HepG2 (cell line): ENCODE measurements around the gene SPINK9. TPM values are rescaled to one million over a fixed set of nuclear protein-coding genes. Genes with fewer than 3 reads are reported as not detected.
A peak's percentile ranks its signal among the peaks of the same experiment; 100 is the strongest.

Experiments
- CERS6 ChIP-seq: sonication (generic); formaldehyde crosslinking; IDR thresholded peaks from 2 replicates; pipeline ENCODE4 v1.5.0; 2020; ENCODE audit warnings: missing genetic modification reagents
- CHCHD3 ChIP-seq: sonication (generic); formaldehyde crosslinking; IDR thresholded peaks from 2 replicates; pipeline ENCODE4 v1.8.0; 2022; ENCODE audit warnings: mild to moderate bottlenecking, missing genetic modification reagents, moderate library complexity
- DR1 ChIP-seq: sonication (generic); formaldehyde crosslinking; IDR thresholded peaks from 2 replicates; pipeline ENCODE4 v1.8.0; 2021; ENCODE audit warnings: mild to moderate bottlenecking, missing genetic modification reagents, inconsistent platforms
- EZH2 ChIP-seq: conservative IDR thresholded peaks from 2 replicates; pipeline ENCODE4 v1.6.1; 2012; ENCODE audit warnings: mild to moderate bottlenecking, low read depth, low read length, moderate library complexity
- HMG20B ChIP-seq: conservative IDR thresholded peaks from 2 replicates; pipeline ENCODE4 v1.6.1; 2016; ENCODE audit warnings: missing genetic modification reagents, missing compliant biosample characterization
- HNF4G ChIP-seq, 2 experiments: sonication (generic) in 1 of 2; formaldehyde crosslinking in 1 of 2; IDR thresholded peaks; 2 replicates each; pipeline versions ENCODE4 v1.4.0 to v1.6.1; 2011 to 2020; ENCODE audit warnings: borderline replicate concordance in 2 of 2, low read depth in 2 of 2, mild to moderate bottlenecking in 2 of 2, low read length in 1 of 2, missing genetic modification reagents in 1 of 2, moderate library complexity in 1 of 2
- HOXA9 ChIP-seq: sonication (generic); formaldehyde crosslinking; IDR thresholded peaks from 2 replicates; pipeline ENCODE4 v1.8.1; 2022; ENCODE audit warnings: missing genetic modification reagents, mild to moderate bottlenecking, moderate library complexity, borderline replicate concordance
- NFIC ChIP-seq: IDR thresholded peaks from 2 replicates; pipeline ENCODE4 v1.6.1; 2012; ENCODE audit warnings: mild to moderate bottlenecking, low read length, inconsistent platforms
- NR2F6 ChIP-seq, 2 experiments: IDR thresholded peaks; 2 replicates each; pipeline ENCODE4 v1.6.1; 2016; ENCODE audit warnings: antibody characterized with exemption in 1 of 2, mild to moderate bottlenecking in 1 of 2
- RBM39 ChIP-seq: fragments of 200-400 bp; formaldehyde crosslinking; IDR thresholded peaks from one replicate; pipeline ENCODE4 v1.6.1; 2018; ENCODE audit warnings: antibody characterized with exemption, mild to moderate bottlenecking, low read depth, low read length; ENCODE audit not compliant: poor library complexity, severe bottlenecking
- SMAD1 ChIP-seq: sonication (generic); formaldehyde crosslinking; IDR thresholded peaks from 2 replicates; pipeline ENCODE4 v1.4.0; 2020; ENCODE audit warnings: missing genetic modification reagents, low read depth, mild to moderate bottlenecking, borderline replicate concordance
- THAP11 ChIP-seq: IDR thresholded peaks from 2 replicates; pipeline ENCODE4 v1.6.1; 2016; ENCODE audit warnings: missing biosample characterization, missing genetic modification reagents
- ZNF281 ChIP-seq: sonication (generic); formaldehyde crosslinking; IDR thresholded peaks from 2 replicates; pipeline ENCODE4 v1.4.0; 2020; ENCODE audit warnings: missing genetic modification reagents, borderline replicate concordance
- ZNF430 ChIP-seq: sonication (generic); formaldehyde crosslinking; IDR thresholded peaks from 2 replicates; pipeline ENCODE4 v1.9.0; 2021; ENCODE audit warnings: mild to moderate bottlenecking, missing genetic modification reagents
- ZNF446 ChIP-seq: sonication (generic); formaldehyde crosslinking; IDR thresholded peaks from 2 replicates; pipeline ENCODE4 v1.5.0; 2020; ENCODE audit warnings: mild to moderate bottlenecking, missing genetic modification reagents
- ZNF549 ChIP-seq: sonication (generic); formaldehyde crosslinking; IDR thresholded peaks from 2 replicates; pipeline ENCODE4 v1.5.0; 2020; ENCODE audit warnings: missing genetic modification reagents
- ZNF850 ChIP-seq: sonication (generic); formaldehyde crosslinking; conservative IDR thresholded peaks from 2 replicates; pipeline ENCODE4 v1.9.0; 2021; ENCODE audit warnings: mild to moderate bottlenecking, missing genetic modification reagents
- polyA plus RNA-seq, 8 experiments: library from polyadenylated mRNA; depleted of rRNA in 3 of 8; stranded (reverse) in 7 of 8; unstranded in 1 of 8; fragments of >200 nt; fragmentation: Illumina TruSeq in 4 of 8; extraction: Trizol in 4 of 8; gene quantifications; 2 replicates each; pipeline versions ENCODE4 v1.2.1 to v1.2.3, GENCODE V29; 2011 to 2016; ENCODE audit warnings: low read depth in 4 of 8, missing spikeins in 1 of 8, mixed read lengths in 1 of 8; ENCODE audit not compliant: insufficient read depth in 1 of 8
- total RNA-seq, 5 experiments: library from RNA; depleted of rRNA; stranded (reverse); fragments of >200 nt; fragmentation: Illumina TruSeq; extraction: Trizol; gene quantifications; 2 replicates each; pipeline ENCODE4 v1.2.3, GENCODE V29; 2016; ENCODE audit warnings: low read depth in 1 of 5
- TF ChIP-seq, protein P1 (sequence below), 2 experiments: sonication (generic) in 1 of 2; formaldehyde crosslinking in 1 of 2; IDR thresholded peaks; 2 replicates each; pipeline versions ENCODE4 v1.5.1 to v1.6.1; 2011 to 2020; ENCODE audit warnings: borderline replicate concordance in 1 of 2, low read depth in 1 of 2, low read length in 1 of 2, mild to moderate bottlenecking in 1 of 2, missing genetic modification reagents in 1 of 2, moderate library complexity in 1 of 2
- TF ChIP-seq, protein P2 (sequence below): IDR thresholded peaks from 2 replicates; pipeline ENCODE4 v1.6.1; 2016; ENCODE audit warnings: missing compliant biosample characterization, missing genetic modification reagents, borderline replicate concordance

SPINK9 gene
- total and polyA plus RNA-seq, 2 of the 13 experiments (the other 11 are each of a cell fraction or from before 2014, with no cell fraction given): not detected

- peak; percentile 79 for TF ChIP-seq DR1 (CRISPR knock-in tag)
- TF ChIP-seq ZNF850: no peak
- 0 out of 2 replicates have a peak, but pooled peaks have one; percentile 36 for TF ChIP-seq CERS6 (CRISPR knock-in tag)
- no peak for TF ChIP-seq HNF4G (IDR thresholded peaks at IDR 0.05; ENCODE audit: borderline replicate concordance, low read depth, low read length)
- TF ChIP-seq HNF4G (CRISPR knock-in tag; IDR thresholded peaks at IDR 0.05; ENCODE audit: borderline replicate concordance, low read depth): peak; percentile 45; the same call in 1 of the 2 replicates
- TF ChIP-seq, protein P1, sequence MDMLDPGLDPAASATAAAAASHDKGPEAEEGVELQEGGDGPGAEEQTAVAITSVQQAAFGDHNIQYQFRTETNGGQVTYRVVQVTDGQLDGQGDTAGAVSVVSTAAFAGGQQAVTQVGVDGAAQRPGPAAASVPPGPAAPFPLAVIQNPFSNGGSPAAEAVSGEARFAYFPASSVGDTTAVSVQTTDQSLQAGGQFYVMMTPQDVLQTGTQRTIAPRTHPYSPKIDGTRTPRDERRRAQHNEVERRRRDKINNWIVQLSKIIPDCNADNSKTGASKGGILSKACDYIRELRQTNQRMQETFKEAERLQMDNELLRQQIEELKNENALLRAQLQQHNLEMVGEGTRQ (IDR thresholded peaks at IDR 0.05; ENCODE audit: low read depth, low read length): no peak
- TF ChIP-seq, protein P1 (CRISPR knock-in tag; IDR thresholded peaks at IDR 0.05; ENCODE audit: borderline replicate concordance): no peak
- peak; percentile 93 for TF ChIP-seq THAP11
- no peak for TF ChIP-seq ZNF446 (CRISPR knock-in tag)
- TF ChIP-seq ZNF430 (CRISPR knock-in tag): peak; percentile 56; the same call in 1 of the 2 replicates
- TF ChIP-seq HMG20B (CRISPR knock-in tag): peak; percentile 10; the same call in 1 of the 2 replicates
- TF ChIP-seq EZH2: no peak
- TF ChIP-seq NR2F6 (IDR thresholded peaks at IDR 0.05): no peak
- peak; percentile 24; the same call in 1 of the 2 replicates for TF ChIP-seq NR2F6 (CRISPR knock-in tag; IDR thresholded peaks at IDR 0.05)
- peak; percentile 55; the same call in 1 of the 2 replicates for TF ChIP-seq SMAD1 (CRISPR knock-in tag)
- no peak for TF ChIP-seq ZNF549 (CRISPR knock-in tag)
- TF ChIP-seq HOXA9 (CRISPR knock-in tag): no peak
- TF ChIP-seq RBM39: peak; percentile 67
- TF ChIP-seq NFIC: no peak
- TF ChIP-seq ZNF281 (CRISPR knock-in tag): peak; percentile 42; the same call in 1 of the 2 replicates
- TF ChIP-seq CHCHD3 (CRISPR knock-in tag): no peak
- TF ChIP-seq, protein P2, sequence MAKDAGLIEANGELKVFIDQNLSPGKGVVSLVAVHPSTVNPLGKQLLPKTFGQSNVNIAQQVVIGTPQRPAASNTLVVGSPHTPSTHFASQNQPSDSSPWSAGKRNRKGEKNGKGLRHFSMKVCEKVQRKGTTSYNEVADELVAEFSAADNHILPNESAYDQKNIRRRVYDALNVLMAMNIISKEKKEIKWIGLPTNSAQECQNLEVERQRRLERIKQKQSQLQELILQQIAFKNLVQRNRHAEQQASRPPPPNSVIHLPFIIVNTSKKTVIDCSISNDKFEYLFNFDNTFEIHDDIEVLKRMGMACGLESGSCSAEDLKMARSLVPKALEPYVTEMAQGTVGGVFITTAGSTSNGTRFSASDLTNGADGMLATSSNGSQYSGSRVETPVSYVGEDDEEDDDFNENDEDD (CRISPR knock-in tag): no peak; the same call in 1 of the 2 replicates
Measured at GRCh38 chr5:148383564-148384379, 48.4 kb downstream of the SPINK9 start, which contains the start of gene FBXO38 (continued).
